Natural killer cell (primary cell): ENCODE measurements around the gene PLA2G2F. TPM values are rescaled to one million over a fixed set of nuclear protein-coding genes. Genes with fewer than 3 reads are reported as not detected.

ENCODE experiments used
- ATAC-seq, 3 donors: fragments of 150-1000 bp in 2 of 3; fragments of 200-7000 bp in 1 of 3; cut with Tn5 transposase; 1 replicate in 1 of 3; 2 replicates in 2 of 3; pipeline ENCODE4 v1.10.0; 2021; ENCODE audit warnings: mild to moderate bottlenecking in 2 of 3, moderate library complexity in 2 of 3
- DNase-seq, 2 donors: peaks; one replicate each; pipeline versions ENCODE4 v3.0.0 to v3.0.0-alpha.2; 2013 to 2021; ENCODE audit warnings: mixed read lengths in 1 of 2
- H3K27ac ChIP-seq: one replicate; pipeline ENCODE4 v1.5.1; 2013; ENCODE audit warnings: mild to moderate bottlenecking, low read length
- H3K27me3 ChIP-seq: one replicate; pipeline ENCODE4 v1.6.1; 2013; ENCODE audit warnings: low read length; ENCODE audit not compliant: control insufficient read depth, insufficient read depth
- H3K36me3 ChIP-seq: one replicate; pipeline ENCODE4 v1.6.1; 2013; ENCODE audit warnings: low read length; ENCODE audit not compliant: control insufficient read depth, insufficient read depth
- H3K4me1 ChIP-seq: one replicate; pipeline ENCODE4 v1.6.1; 2013; ENCODE audit warnings: low read length; ENCODE audit not compliant: control insufficient read depth, insufficient read depth
- H3K4me3 ChIP-seq: one replicate; pipeline ENCODE4 v1.5.1; 2013; ENCODE audit warnings: low read length
- H3K9me3 ChIP-seq: one replicate; pipeline ENCODE4 v1.6.1; 2013; ENCODE audit warnings: low read length; ENCODE audit not compliant: control insufficient read depth, insufficient read depth
- H3K27ac Mint-ChIP-seq, 2 donors: one replicate each; pipeline ENCODE4 v1.8.0; 2022; ENCODE audit warnings: mild to moderate bottlenecking in 2 of 2, mixed read lengths in 2 of 2, moderate library complexity in 1 of 2
- H3K27me3 Mint-ChIP-seq, 2 donors: one replicate each; pipeline ENCODE4 v1.8.0; 2022; ENCODE audit warnings: low read depth in 2 of 2, mixed read lengths in 2 of 2
- H3K36me3 Mint-ChIP-seq: one replicate; pipeline ENCODE4 v1.8.0; 2022; ENCODE audit warnings: mixed read lengths
- H3K4me1 Mint-ChIP-seq, 2 donors: one replicate each; pipeline ENCODE4 v1.8.0; 2022; ENCODE audit warnings: mixed read lengths in 2 of 2
- H3K4me3 Mint-ChIP-seq: one replicate; pipeline ENCODE4 v1.8.0; 2022; ENCODE audit warnings: mild to moderate bottlenecking, moderate library complexity, mixed read lengths
- H3K9me3 Mint-ChIP-seq, 2 donors: one replicate each; pipeline ENCODE4 v1.8.0; 2022; ENCODE audit warnings: mixed read lengths in 2 of 2
- CTCF ChIP-seq: fragments of 200-600 bp; IDR thresholded peaks from one replicate; pipeline ENCODE4 v1.8.0; 2022; ENCODE audit warnings: antibody characterized with exemption
- WGBS: methylation state at CpG from one replicate; pipeline ENCODE4 v1.1.7; 2013; ENCODE audit warnings: missing lambda C conversion rate; ENCODE audit not compliant: insufficient coverage; 5-methylcytosine and 5-hydroxymethylcytosine counted together
- intact Hi-C: fragments of 100-400 bp; cut with micrococcal nuclease; formaldehyde crosslinking; loops from one replicate; pipeline ENCODE4 v1.14.2; 2022
- total RNA-seq, 4 donors: library from RNA; stranded (reverse); fragments of 120-200 nt in 1 of 4; gene quantifications; one replicate each; pipeline versions ENCODE4 v1.2.3 to v1.2.4, GENCODE V29; 2013 to 2022

PLA2G2F gene
- total RNA-seq, 3 donors from 2014 or later (not counting 1 experiment from before 2014, with no cell fraction given): not detected

DNA sequence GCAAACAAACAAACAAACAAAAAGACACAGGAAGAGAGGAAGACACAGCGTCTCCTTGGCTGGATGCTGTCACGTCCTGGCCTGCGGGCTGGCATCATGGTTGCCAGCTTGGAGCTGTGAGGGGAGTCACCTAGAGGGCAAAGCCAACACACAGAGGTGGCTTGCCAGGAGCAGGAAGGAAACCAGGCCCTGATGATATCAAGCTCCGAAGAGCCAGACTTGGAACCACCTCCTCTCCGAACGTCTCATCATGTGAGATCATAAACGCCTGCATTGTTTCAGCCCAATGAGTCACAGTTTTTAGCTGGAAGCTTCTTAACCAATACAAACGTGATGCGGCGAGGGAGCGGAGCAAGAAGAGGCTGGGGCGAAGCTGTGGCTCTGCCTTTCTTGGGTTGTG, 28.4 kb upstream of the PLA2G2F start:
- Histone ChIP-seq H3K4me3 (no peak overlapping the region), H3K27me3 (no peaks in the 10 kb centered on the region), H3K27ac (no peak overlapping the region), H3K4me1 (no peaks in the 10 kb centered on the region), H3K36me3 (no peaks in the 10 kb centered on the region), H3K9me3 (no peaks in the 10 kb centered on the region)
- Mint-ChIP-seq H3K27ac (no peak overlapping the region), H3K27me3 (peaks cover 6 to 11% of the 10 kb centered on the region in 2 donors), H3K36me3 (no peaks in the 10 kb centered on the region), H3K4me3 (no peak overlapping the region), H3K9me3 (no peaks in the 10 kb centered on the region), H3K4me1 (no peaks in the 10 kb centered on the region)
- DNase-seq (no peak), ATAC-seq (no peak)
- no peak for TF ChIP-seq CTCF
- intact Hi-C loops: no loop called here
- WGBS: 88% methylated on average over 12 of the region's 12 CpGs

DNA sequence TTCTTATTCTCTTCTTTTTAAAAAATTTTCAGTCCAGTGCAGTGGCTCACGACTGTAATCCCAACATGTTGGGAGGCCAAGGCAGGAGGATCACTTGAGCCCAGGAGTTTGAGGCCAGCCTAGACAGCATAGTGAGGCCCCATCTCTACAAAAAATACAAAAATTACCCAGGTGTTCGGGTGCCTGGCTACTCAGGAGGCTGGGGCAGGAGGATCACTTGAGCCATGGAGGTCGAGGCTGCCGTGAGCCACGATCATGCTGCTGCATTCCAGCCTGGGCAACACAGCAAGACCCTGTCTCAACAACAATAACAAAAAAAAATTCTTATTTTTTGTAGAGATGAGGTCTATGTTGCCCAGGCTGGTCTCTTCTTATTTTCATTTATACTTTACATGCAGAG, 27.7 kb upstream of the PLA2G2F start:
- intact Hi-C loops: no loop called here
- Mint-ChIP-seq H3K36me3 (no peaks in the 10 kb centered on the region), H3K4me3 (no peak overlapping the region), H3K27ac (no peak overlapping the region), H3K9me3 (no peaks in the 10 kb centered on the region), H3K4me1 (no peaks in the 10 kb centered on the region), H3K27me3 (peaks cover 11% of the 10 kb centered on the region in 2 donors)
- Histone ChIP-seq H3K4me1 (no peaks in the 10 kb centered on the region), H3K9me3 (no peaks in the 10 kb centered on the region), H3K36me3 (no peaks in the 10 kb centered on the region), H3K27ac (no peak overlapping the region), H3K27me3 (no peaks in the 10 kb centered on the region), H3K4me3 (no peak overlapping the region)
- no peak for DNase-seq
- no peak for TF ChIP-seq CTCF
- ATAC-seq: no peak
- WGBS: 91% methylated on average over 5 of the region's 5 CpGs

GRCh38 chr1:20112279-20113000, 26.7 kb upstream of the PLA2G2F start:
- Mint-ChIP-seq H3K4me1 (no peaks in the 10 kb centered on the region), H3K27me3 (peaks cover 11 to 13% of the 10 kb centered on the region in 2 donors), H3K36me3 (no peaks in the 10 kb centered on the region), H3K27ac (no peak overlapping the region), H3K4me3 (no peak overlapping the region), H3K9me3 (no peaks in the 10 kb centered on the region)
- ATAC-seq (no peak), DNase-seq (no peak)
- H3K27ac ChIP-seq: no peak overlapping the region
- no peaks in the 10 kb centered on the region for H3K4me1 ChIP-seq
- no peak for TF ChIP-seq CTCF
- no peaks in the 10 kb centered on the region for H3K27me3 ChIP-seq
- intact Hi-C loops: no loop called here
- no peaks in the 10 kb centered on the region for H3K36me3 ChIP-seq
- no peaks in the 10 kb centered on the region for H3K9me3 ChIP-seq
- no peak overlapping the region for H3K4me3 ChIP-seq
- 78% methylated on average over 3 of the region's 3 CpGs for WGBS
